Glomerular endothelial cell (primary cell): ENCODE data around the gene GPS1. TPM values are rescaled to one million over a fixed set of nuclear protein-coding genes. Genes with fewer than 3 reads are reported as not detected.

Experiments used
- DNase-seq: peaks from one replicate; pipeline ENCODE4 v3.0.0-alpha.2; 2011; ENCODE audit warnings: low read depth, low spot score; ENCODE audit errors: extremely low read depth
- total RNA-seq: library from RNA; depleted of rRNA; stranded (reverse); fragments of >200 nt; gene quantifications from 2 replicates; pipeline ENCODE4 v1.2.3, GENCODE V29; 2015

Gene GPS1
- total RNA-seq, 1 donor from 2014 or later: 139 TPM

- DNase-seq: no peak
Measured at GRCh38 chr17:82076018-82076784, 24.5 kb downstream of the GPS1 start.

GRCh38 chr17:82076785-82077591 is 25.3 kb downstream of the GPS1 start:
- no peak for DNase-seq

- DNase-seq: no peak
Measured at GRCh38 chr17:82077617-82078358, 26.1 kb downstream of the GPS1 start.

DNA sequence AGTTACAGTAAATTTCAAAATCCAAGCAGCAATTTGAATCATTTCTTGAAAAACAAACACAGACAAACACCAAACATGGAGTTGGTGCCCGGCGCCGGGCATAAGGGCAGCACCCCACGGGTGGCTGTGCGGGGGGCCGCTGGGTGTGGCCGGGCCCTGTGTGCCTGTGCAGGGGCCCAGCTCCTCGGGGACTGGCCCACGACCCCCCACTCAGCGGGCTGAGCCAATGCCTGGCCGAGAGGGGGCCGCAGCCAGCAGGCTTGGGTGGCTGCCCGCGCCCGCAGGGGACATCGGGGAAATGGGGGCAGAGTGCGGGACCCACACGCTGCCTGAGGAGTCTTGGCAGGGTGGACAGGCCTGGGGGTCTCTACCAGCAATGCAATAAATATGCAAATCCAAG is 26.7 kb downstream of the GPS1 start:
- no peak for DNase-seq

GRCh38 chr17:82079001-82079677 is 27.4 kb downstream of the GPS1 start:
- DNase-seq: no peak

DNA sequence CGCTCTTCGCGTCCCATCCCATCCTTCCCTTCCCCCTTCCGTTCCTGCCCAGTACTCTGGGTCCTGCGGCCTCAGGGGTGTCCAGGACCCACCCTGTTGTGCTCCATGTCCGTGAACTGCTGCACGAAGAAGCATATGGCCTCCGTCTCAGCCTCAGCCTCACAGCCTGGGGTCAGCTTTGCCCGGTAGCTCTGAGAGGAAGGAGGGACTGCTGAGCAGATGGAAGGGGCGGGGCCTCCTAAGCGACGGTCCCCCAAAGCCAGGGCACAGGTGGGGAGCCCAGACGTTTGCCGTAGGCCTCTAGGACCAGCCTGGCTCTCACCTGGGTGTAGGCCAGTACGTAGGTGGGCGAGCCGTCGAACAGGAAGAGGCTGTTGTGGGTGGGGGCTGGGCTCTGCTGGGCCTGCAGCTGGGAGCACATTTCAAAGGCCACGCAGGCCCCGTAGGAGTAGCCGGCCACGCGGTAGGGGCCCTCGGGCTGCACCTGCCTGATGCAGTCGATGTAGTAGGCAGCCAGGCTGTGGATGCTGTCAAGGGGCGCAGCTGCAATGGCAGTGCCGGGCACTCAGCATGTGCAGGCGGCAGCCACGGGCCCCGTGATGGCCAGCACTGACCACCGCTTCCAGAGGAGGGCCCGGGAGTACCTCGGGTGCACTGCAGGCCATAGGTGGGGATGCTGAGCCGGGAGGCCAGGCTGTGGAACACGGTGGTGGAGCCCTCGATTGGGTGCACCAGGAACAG is 28.5 kb downstream of the GPS1 start:
- DNase-seq: no peak

DNA sequence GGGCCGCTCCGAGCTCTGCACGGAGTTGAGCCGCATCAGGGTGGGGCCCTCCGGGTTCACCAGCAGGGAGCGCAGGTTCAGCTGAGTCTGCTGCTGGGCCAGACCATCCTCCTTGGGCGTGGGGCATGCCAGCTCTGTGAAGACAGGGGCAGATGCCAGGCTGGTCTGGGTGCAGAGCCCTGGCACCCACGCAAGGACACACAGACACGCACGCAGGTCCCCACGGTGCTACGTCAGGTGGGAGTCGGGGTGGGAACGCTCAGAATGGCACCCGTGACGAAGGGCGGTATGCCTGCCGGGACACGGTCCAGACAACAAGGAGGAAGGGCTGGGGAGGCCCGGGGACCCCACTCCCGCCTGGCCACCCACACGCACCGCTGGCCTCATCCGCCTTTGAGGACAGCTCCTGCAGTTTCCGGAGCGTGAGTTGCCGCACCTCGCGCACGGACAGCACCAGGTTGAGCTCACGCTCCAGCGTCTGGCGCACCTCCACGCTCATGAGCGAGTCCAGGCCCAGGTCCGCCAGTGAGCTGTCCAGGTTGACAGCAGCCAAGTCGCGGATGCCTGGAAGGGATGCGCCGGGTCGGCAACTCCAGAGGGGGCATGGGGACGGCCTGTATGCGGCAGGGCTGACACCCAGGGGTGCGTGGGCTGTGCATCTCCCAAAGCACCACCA is 29.2 kb downstream of the GPS1 start:
- no peak for DNase-seq

DNA sequence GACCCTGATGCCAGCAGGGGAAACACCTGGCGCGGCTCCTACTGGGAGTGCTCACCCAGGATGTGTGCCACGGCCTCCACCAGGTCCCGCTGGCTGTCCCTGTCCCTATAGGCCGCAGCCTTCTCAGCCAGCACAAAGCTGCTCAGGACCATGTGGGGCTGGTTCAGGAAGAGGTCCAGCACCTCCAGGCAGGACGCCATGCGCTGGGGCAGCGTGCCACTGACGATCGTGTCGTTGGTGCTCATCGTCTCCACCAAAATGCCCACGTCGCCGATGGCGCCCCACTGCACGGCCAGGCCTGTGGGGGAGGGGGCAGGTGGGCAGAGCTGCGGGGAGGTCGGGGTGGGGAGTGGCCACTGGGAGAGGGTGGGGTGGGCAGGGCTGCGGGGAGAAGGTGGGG is 29.8 kb downstream of the GPS1 start:
- no peak for DNase-seq

- DNase-seq: no peak
Measured at GRCh38 chr17:82081966-82082365, 30.3 kb downstream of the GPS1 start.

- DNase-seq: no peak
Measured at GRCh38 chr17:82082456-82082855, 30.8 kb downstream of the GPS1 start.

GRCh38 chr17:82083009-82083408 is 31.3 kb downstream of the GPS1 start:
- DNase-seq: no peak

DNA sequence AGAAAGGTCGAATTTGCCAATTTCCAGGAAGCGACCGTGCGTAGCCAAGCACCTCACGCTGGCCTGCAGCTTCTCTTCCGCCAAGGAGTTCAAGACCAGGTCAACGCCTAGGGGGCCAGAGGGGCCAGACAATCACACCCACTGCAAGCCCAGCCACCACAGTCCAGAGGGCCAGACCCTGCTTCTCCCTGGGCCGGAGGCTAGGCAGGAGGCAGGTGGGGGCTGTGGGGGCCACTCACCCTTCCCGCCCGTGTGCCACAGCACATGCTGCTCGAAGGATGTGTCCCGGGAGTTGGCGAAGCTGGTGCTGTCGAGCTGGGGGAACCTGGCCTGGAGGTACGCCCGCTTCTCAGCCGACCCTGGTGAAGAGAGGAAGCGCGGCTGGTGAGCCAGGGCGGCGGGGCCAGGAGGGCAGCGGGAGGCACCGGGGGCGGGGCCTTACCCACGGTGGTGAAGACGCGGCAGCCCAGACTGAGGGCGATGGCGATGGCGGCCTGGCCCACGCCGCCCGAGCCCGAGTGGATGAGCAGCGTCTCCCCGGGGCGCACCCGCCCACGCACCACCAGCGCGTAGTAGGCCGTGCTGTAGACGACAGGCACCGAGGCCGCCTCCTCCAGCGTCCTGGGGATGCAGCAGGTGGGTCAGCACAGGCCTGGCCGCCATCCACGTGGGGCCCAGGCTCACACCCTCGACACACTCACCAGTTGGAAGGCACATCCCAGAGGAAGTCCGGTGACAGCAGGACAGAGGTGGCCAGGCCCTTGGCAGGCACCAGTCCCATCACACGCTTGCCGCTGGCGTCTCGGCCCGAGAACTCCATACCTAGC is 32.0 kb downstream of the GPS1 start:
- DNase-seq: no peak

GRCh38 chr17:82084373-82085030 is 32.8 kb downstream of the GPS1 start:
- DNase-seq: no peak

GRCh38 chr17:82085031-82085861 is 33.5 kb downstream of the GPS1 start:
- no peak for DNase-seq

- DNase-seq: no peak
Measured at GRCh38 chr17:82085931-82086764, 34.5 kb downstream of the GPS1 start.
